WI38 (cell line): ENCODE data around the gene MLH1.

Experiments
- H3K4me3 ChIP-seq: 2 replicates; pipeline ENCODE4 v1.5.1; 2011; ENCODE audit warnings: low read depth, mild to moderate bottlenecking, control low read depth, low read length
- CTCF ChIP-seq: IDR thresholded peaks from 2 replicates; pipeline ENCODE4 v1.5.1; 2012; ENCODE audit warnings: low read depth, mild to moderate bottlenecking, control low read depth, low read length

Gene MLH1

GRCh38 chr3:36965440-36965839, 27.9 kb upstream of the MLH1 start:
- no peak overlapping the region for H3K4me3 ChIP-seq
- no peak for TF ChIP-seq CTCF

- TF ChIP-seq CTCF, result no peak
- H3K4me3 ChIP-seq, result no peak overlapping the region
Observed at GRCh38 chr3:36969085-36969484, 24.2 kb upstream of the MLH1 start.

GRCh38 chr3:36969540-36970432, 23.5 kb upstream of the MLH1 start:
- H3K4me3 ChIP-seq, result no peak overlapping the region
- TF ChIP-seq CTCF, result no peak

GRCh38 chr3:36972163-36972562, 21.2 kb upstream of the MLH1 start:
- TF ChIP-seq CTCF, result no peak
- H3K4me3 ChIP-seq, result no peak overlapping the region

- TF ChIP-seq CTCF, result no peak
- no peak overlapping the region for H3K4me3 ChIP-seq
Observed at GRCh38 chr3:36973139-36973538, 20.2 kb upstream of the MLH1 start.

GRCh38 chr3:36981006-36981405, 12.3 kb upstream of the MLH1 start:
- H3K4me3 ChIP-seq, result no peak overlapping the region
- TF ChIP-seq CTCF, result no peak

GRCh38 chr3:36988356-36988755, 5.0 kb upstream of the MLH1 start:
- TF ChIP-seq CTCF, result no peak
- no peak overlapping the region for H3K4me3 ChIP-seq
